ENCODE results near the gene FGD5.

GRCh38 chr3:14866627-14867026, 47.9 kb downstream of the FGD5 start:
- TF ChIP-seq, protein P1, sequence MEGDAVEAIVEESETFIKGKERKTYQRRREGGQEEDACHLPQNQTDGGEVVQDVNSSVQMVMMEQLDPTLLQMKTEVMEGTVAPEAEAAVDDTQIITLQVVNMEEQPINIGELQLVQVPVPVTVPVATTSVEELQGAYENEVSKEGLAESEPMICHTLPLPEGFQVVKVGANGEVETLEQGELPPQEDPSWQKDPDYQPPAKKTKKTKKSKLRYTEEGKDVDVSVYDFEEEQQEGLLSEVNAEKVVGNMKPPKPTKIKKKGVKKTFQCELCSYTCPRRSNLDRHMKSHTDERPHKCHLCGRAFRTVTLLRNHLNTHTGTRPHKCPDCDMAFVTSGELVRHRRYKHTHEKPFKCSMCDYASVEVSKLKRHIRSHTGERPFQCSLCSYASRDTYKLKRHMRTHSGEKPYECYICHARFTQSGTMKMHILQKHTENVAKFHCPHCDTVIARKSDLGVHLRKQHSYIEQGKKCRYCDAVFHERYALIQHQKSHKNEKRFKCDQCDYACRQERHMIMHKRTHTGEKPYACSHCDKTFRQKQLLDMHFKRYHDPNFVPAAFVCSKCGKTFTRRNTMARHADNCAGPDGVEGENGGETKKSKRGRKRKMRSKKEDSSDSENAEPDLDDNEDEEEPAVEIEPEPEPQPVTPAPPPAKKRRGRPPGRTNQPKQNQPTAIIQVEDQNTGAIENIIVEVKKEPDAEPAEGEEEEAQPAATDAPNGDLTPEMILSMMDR (IDR thresholded peaks at IDR 0.05; ENCODE audit: low read length): no peak
- TF ChIP-seq EZH2 (IDR thresholded peaks at IDR 0.05; ENCODE audit: borderline replicate concordance, low read length): no peak
